ENCODE results near the gene FAM13A.

DNA sequence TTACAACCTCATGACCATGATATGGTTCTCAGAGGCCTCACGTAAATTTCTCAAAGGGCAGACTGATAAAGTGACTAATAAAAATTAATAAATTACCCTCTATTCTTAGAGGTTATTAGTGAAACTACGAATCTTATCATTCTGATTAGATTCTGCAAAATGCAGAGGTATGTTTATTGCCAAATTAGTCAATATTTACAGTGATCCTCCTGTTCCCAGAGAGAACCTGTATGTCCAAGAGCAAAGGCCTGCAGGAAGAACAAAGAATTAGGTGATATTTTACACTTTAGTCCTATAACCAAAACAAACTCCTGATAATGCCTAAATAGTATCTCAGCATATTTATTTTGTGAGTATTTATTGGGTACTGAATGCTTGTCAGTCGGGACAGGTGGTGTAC lies 58.1 kb downstream of the FAM13A start:
- TF ChIP-seq, protein P1, sequence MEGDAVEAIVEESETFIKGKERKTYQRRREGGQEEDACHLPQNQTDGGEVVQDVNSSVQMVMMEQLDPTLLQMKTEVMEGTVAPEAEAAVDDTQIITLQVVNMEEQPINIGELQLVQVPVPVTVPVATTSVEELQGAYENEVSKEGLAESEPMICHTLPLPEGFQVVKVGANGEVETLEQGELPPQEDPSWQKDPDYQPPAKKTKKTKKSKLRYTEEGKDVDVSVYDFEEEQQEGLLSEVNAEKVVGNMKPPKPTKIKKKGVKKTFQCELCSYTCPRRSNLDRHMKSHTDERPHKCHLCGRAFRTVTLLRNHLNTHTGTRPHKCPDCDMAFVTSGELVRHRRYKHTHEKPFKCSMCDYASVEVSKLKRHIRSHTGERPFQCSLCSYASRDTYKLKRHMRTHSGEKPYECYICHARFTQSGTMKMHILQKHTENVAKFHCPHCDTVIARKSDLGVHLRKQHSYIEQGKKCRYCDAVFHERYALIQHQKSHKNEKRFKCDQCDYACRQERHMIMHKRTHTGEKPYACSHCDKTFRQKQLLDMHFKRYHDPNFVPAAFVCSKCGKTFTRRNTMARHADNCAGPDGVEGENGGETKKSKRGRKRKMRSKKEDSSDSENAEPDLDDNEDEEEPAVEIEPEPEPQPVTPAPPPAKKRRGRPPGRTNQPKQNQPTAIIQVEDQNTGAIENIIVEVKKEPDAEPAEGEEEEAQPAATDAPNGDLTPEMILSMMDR (IDR thresholded peaks at IDR 0.05): no peak
- no peak for TF ChIP-seq POLR2A (IDR thresholded peaks at IDR 0.05)
